ENCODE measurements around the gene ATP5PO. TPM values are rescaled to one million over a fixed set of nuclear protein-coding genes. Genes with fewer than 3 reads are reported as not detected.

The ATP5PO gene
- polyA plus RNA-seq, 1 of the 3 experiments (the other 2 are of a cell fraction) = 148 TPM

GRCh38 chr21:33937146-33937545 is 21.5 kb upstream of the ATP5PO start:
- no peak overlapping the region for H3K4me3 ChIP-seq (ENCODE audit: low read depth in 2 of 2, low read length in 1 of 2)

More at GRCh38 chr21:33937146-33937545, 21.5 kb upstream of the ATP5PO start:
- H3K27ac ChIP-seq (ENCODE audit: low read depth in 2 of 2, low read length in 1 of 2) = no peak overlapping the region
- 92% methylated on average over 4 of the region's 4 CpGs for WGBS (ENCODE audit: low lambda C conversion rate)
- DNase-seq = no peak
- TF ChIP-seq FOSL2 (IDR thresholded peaks at IDR 0.05; ENCODE audit: borderline replicate concordance, low read depth) (no peak), USF1 (IDR thresholded peaks at IDR 0.05; ENCODE audit: borderline replicate concordance, low read depth) (no peak), NRF1 (IDR thresholded peaks at IDR 0.05; ENCODE audit: low read depth, low read length) (no peak), FOXJ3 (CRISPR knock-in tag; IDR thresholded peaks at IDR 0.05) (no peak), FOXM1 (IDR thresholded peaks at IDR 0.05; ENCODE audit: low read depth) (no peak), RXRA (IDR thresholded peaks at IDR 0.05; ENCODE audit: borderline replicate concordance, low read depth) (no peak), RAD21 (IDR thresholded peaks at IDR 0.05; ENCODE audit: low read length) (no peak), POLR2AphosphoS5 (IDR thresholded peaks at IDR 0.05; ENCODE audit: low read depth, low read length) (no peak), EP300 (IDR thresholded peaks at IDR 0.05; ENCODE audit: borderline replicate concordance in 1 of 2, low read depth in 1 of 2, low read length in 1 of 2) (no peak), CHD2 (IDR thresholded peaks at IDR 0.05; ENCODE audit: low read length, partially characterized antibody) (no peak), RCOR1 (IDR thresholded peaks at IDR 0.05; ENCODE audit: low read length) (no peak), SIN3A (IDR thresholded peaks at IDR 0.05; ENCODE audit: borderline replicate concordance, low read depth, low read length) (no peak)
- TF ChIP-seq, protein P1, sequence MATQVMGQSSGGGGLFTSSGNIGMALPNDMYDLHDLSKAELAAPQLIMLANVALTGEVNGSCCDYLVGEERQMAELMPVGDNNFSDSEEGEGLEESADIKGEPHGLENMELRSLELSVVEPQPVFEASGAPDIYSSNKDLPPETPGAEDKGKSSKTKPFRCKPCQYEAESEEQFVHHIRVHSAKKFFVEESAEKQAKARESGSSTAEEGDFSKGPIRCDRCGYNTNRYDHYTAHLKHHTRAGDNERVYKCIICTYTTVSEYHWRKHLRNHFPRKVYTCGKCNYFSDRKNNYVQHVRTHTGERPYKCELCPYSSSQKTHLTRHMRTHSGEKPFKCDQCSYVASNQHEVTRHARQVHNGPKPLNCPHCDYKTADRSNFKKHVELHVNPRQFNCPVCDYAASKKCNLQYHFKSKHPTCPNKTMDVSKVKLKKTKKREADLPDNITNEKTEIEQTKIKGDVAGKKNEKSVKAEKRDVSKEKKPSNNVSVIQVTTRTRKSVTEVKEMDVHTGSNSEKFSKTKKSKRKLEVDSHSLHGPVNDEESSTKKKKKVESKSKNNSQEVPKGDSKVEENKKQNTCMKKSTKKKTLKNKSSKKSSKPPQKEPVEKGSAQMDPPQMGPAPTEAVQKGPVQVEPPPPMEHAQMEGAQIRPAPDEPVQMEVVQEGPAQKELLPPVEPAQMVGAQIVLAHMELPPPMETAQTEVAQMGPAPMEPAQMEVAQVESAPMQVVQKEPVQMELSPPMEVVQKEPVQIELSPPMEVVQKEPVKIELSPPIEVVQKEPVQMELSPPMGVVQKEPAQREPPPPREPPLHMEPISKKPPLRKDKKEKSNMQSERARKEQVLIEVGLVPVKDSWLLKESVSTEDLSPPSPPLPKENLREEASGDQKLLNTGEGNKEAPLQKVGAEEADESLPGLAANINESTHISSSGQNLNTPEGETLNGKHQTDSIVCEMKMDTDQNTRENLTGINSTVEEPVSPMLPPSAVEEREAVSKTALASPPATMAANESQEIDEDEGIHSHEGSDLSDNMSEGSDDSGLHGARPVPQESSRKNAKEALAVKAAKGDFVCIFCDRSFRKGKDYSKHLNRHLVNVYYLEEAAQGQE (IDR thresholded peaks at IDR 0.05; ENCODE audit: low read depth, low read length) = no peak
- TF ChIP-seq, protein P2, sequence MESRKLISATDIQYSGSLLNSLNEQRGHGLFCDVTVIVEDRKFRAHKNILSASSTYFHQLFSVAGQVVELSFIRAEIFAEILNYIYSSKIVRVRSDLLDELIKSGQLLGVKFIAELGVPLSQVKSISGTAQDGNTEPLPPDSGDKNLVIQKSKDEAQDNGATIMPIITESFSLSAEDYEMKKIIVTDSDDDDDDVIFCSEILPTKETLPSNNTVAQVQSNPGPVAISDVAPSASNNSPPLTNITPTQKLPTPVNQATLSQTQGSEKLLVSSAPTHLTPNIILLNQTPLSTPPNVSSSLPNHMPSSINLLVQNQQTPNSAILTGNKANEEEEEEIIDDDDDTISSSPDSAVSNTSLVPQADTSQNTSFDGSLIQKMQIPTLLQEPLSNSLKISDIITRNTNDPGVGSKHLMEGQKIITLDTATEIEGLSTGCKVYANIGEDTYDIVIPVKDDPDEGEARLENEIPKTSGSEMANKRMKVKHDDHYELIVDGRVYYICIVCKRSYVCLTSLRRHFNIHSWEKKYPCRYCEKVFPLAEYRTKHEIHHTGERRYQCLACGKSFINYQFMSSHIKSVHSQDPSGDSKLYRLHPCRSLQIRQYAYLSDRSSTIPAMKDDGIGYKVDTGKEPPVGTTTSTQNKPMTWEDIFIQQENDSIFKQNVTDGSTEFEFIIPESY (IDR thresholded peaks at IDR 0.05; ENCODE audit: borderline replicate concordance, low read depth) = no peak
- no peaks in the 10 kb centered on the region for H3K79me2 ChIP-seq (ENCODE audit: insufficient read depth)
- H3F3A ChIP-seq (replicated peaks; ENCODE audit: insufficient read depth) = no peaks in the 10 kb centered on the region
- H3K9me2 ChIP-seq = no peaks in the 10 kb centered on the region
- H4K20me1 ChIP-seq (ENCODE audit: insufficient read depth) = no peaks in the 10 kb centered on the region
- H3K9me3 ChIP-seq = no peaks in the 10 kb centered on the region
- H3K36me3 ChIP-seq (replicated peaks in 1 of 2; ENCODE audit: control insufficient read depth in 1 of 2, insufficient read depth in 2 of 2, low read length in 1 of 2) = no peaks in the 10 kb centered on the region
- CTCF ChIA-PET = interaction anchor here (1.3 to 6.8 kb wide), 2 partner anchors 13 to 410 kb away, joined by 4 to 54 read pairs; no protein-coding TSS in a partner anchor
- H3K27me3 ChIP-seq (ENCODE audit: insufficient read depth) = no peaks in the 10 kb centered on the region
- no peak overlapping the region for H3K9ac ChIP-seq
- no peak overlapping the region for H2AFZ ChIP-seq (ENCODE audit: low read depth)
- peaks cover under 1 to 4% of the 10 kb centered on the region in 2 experiments; a peak in 2 of 4 replicates for H3K4me1 ChIP-seq (ENCODE audit: control insufficient read depth in 1 of 2, insufficient read depth in 2 of 2, low read depth in 1 of 2, low read length in 1 of 2)
- H3K4me2 ChIP-seq = no peak overlapping the region
- POLR2A ChIA-PET = no interaction called here

Measured in SK-N-SH (cell line).